Esophagus squamous epithelium (tissue), 4 donors: ENCODE measurements around the gene FBXL15.

Experiments
- POLR2A ChIP-seq, 4 donors: fragments of 450-650 bp; IDR thresholded peaks; one replicate each; pipeline ENCODE4 v1.6.1; 2017; ENCODE audit warnings: antibody characterized with exemption in 4 of 4, mild to moderate bottlenecking in 4 of 4, moderate library complexity in 3 of 4
- TF ChIP-seq, protein P1 (sequence below), 6 experiments: fragments of 450-650 bp in 4 of 6; fragments of 200-600 bp in 2 of 6; sonication (generic) in 2 of 6; IDR thresholded peaks; one replicate each; pipeline ENCODE4 v1.5.1; 2016 to 2019; ENCODE audit warnings: antibody characterized with exemption in 6 of 6, mild to moderate bottlenecking in 4 of 6, moderate library complexity in 4 of 6

DNA sequence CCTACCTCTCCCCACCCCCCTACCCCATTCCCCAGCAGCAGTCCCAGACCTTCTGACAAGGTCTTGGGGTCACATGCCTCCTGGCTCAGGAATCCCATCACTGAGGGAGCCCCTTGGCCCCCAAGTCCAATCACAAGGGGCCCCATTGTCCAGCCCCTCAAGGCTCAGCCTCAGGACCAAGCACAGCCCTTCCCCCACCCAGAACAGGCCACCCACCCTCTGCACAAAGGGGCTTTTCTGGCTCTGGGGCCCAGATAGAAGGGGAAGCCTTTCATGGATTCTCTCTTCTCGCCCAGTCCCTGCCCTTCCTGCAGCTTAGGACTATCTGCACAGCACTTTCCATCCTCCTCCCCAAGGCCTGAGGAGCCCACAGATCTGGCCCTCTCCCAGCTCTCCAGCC, 4.8 kb downstream of the FBXL15 start:
- TF ChIP-seq, protein P1, sequence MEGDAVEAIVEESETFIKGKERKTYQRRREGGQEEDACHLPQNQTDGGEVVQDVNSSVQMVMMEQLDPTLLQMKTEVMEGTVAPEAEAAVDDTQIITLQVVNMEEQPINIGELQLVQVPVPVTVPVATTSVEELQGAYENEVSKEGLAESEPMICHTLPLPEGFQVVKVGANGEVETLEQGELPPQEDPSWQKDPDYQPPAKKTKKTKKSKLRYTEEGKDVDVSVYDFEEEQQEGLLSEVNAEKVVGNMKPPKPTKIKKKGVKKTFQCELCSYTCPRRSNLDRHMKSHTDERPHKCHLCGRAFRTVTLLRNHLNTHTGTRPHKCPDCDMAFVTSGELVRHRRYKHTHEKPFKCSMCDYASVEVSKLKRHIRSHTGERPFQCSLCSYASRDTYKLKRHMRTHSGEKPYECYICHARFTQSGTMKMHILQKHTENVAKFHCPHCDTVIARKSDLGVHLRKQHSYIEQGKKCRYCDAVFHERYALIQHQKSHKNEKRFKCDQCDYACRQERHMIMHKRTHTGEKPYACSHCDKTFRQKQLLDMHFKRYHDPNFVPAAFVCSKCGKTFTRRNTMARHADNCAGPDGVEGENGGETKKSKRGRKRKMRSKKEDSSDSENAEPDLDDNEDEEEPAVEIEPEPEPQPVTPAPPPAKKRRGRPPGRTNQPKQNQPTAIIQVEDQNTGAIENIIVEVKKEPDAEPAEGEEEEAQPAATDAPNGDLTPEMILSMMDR (IDR thresholded peaks at IDR 0.05), result no peak
- no peak for TF ChIP-seq POLR2A (IDR thresholded peaks at IDR 0.05)
